ENCODE results near the gene TMEM132C.

TMEM132C gene

GRCh38 chr12:128543971-128544370, 277.0 kb downstream of the TMEM132C start:
- FAIRE-seq = no peak
- no peak for DNase-seq (ENCODE audit: insufficient read length, low spot score)

GRCh38 chr12:128548949-128549348, 282.0 kb downstream of the TMEM132C start:
- FAIRE-seq (no peak), DNase-seq (ENCODE audit: insufficient read length, low spot score) (no peak)

GRCh38 chr12:128549601-128550218, 282.7 kb downstream of the TMEM132C start:
- DNase-seq (ENCODE audit: insufficient read length, low spot score) = no peak
- no peak for FAIRE-seq

GRCh38 chr12:128551266-128551665, 284.3 kb downstream of the TMEM132C start:
- DNase-seq (ENCODE audit: insufficient read length, low spot score) (no peak), FAIRE-seq (no peak)

GRCh38 chr12:128554546-128555304, 287.8 kb downstream of the TMEM132C start:
- DNase-seq (ENCODE audit: insufficient read length, low spot score) (no peak), FAIRE-seq (no peak)

- FAIRE-seq = no peak
- no peak for DNase-seq (ENCODE audit: insufficient read length, low spot score)
Measured at GRCh38 chr12:128557231-128557630, 290.3 kb downstream of the TMEM132C start.

GRCh38 chr12:128564956-128565355, 298.0 kb downstream of the TMEM132C start:
- FAIRE-seq (no peak), DNase-seq (ENCODE audit: insufficient read length, low spot score) (no peak)

- FAIRE-seq (no peak), DNase-seq (ENCODE audit: insufficient read length, low spot score) (no peak)
Measured at GRCh38 chr12:128567730-128568129, 300.8 kb downstream of the TMEM132C start.

- DNase-seq (ENCODE audit: insufficient read length, low spot score) (no peak), FAIRE-seq (no peak)
Measured at GRCh38 chr12:128570191-128571065, 303.5 kb downstream of the TMEM132C start.

- FAIRE-seq = no peak
- no peak for DNase-seq (ENCODE audit: insufficient read length, low spot score)
Measured at GRCh38 chr12:128571906-128572810, 305.2 kb downstream of the TMEM132C start.

GRCh38 chr12:128573907-128574306, 306.9 kb downstream of the TMEM132C start:
- DNase-seq (ENCODE audit: insufficient read length, low spot score) (no peak), FAIRE-seq (no peak)

GRCh38 chr12:128578045-128578444, 311.1 kb downstream of the TMEM132C start:
- DNase-seq (ENCODE audit: insufficient read length, low spot score) (no peak), FAIRE-seq (no peak)

GRCh38 chr12:128581321-128581761, 314.4 kb downstream of the TMEM132C start:
- no peak for FAIRE-seq
- no peak for DNase-seq (ENCODE audit: insufficient read length, low spot score)

- no peak for FAIRE-seq
- DNase-seq (ENCODE audit: insufficient read length, low spot score) = no peak
Measured at GRCh38 chr12:128583453-128583852, 316.5 kb downstream of the TMEM132C start.

GRCh38 chr12:128586451-128587029, 319.6 kb downstream of the TMEM132C start:
- DNase-seq (ENCODE audit: insufficient read length, low spot score) (no peak), FAIRE-seq (no peak)

GRCh38 chr12:128587918-128588317, 320.9 kb downstream of the TMEM132C start:
- no peak for DNase-seq (ENCODE audit: insufficient read length, low spot score)
- FAIRE-seq = no peak

GRCh38 chr12:128592220-128592744, 325.3 kb downstream of the TMEM132C start:
- no peak for FAIRE-seq
- no peak for DNase-seq (ENCODE audit: insufficient read length, low spot score)

- no peak for FAIRE-seq
- no peak for DNase-seq (ENCODE audit: insufficient read length, low spot score)
Measured at GRCh38 chr12:128594521-128594920, 327.6 kb downstream of the TMEM132C start.

- DNase-seq (ENCODE audit: insufficient read length, low spot score) (no peak), FAIRE-seq (no peak)
Measured at GRCh38 chr12:128595609-128596008, 328.6 kb downstream of the TMEM132C start.

- FAIRE-seq = no peak
Measured at GRCh38 chr12:128600886-128601285, 333.9 kb downstream of the TMEM132C start.

More at GRCh38 chr12:128600886-128601285, 333.9 kb downstream of the TMEM132C start:
- no peak for DNase-seq (ENCODE audit: insufficient read length, low spot score)
